GM19099 (cell line): ENCODE data around the gene CNOT4.

Source experiments
- POLR2A ChIP-seq: IDR thresholded peaks from 3 replicates; pipeline ENCODE4 v1.6.1; 2011; ENCODE audit warnings: low read depth; ENCODE audit not compliant: insufficient read length; ENCODE audit errors: extremely low read depth

The CNOT4 gene

DNA sequence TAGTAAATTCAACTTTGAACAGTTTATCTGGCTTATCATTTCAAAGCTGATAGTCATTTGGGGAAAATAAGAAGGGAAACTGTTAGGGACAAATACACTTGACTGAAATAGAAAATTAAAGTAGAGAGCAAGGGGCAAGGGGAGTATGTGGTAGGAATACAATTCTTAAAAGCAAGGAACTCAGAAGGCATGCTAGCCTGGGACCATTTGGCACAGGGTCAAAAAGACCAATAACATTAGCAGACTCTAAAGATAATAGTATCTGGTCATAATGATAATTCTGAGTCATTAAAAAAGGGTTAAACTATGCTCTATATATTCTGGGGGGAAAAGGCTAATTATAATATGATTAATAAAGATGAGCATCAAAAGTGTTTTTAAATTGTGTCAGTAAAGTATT, 112.2 kb downstream of the CNOT4 start:
- TF ChIP-seq POLR2A: no peak

DNA sequence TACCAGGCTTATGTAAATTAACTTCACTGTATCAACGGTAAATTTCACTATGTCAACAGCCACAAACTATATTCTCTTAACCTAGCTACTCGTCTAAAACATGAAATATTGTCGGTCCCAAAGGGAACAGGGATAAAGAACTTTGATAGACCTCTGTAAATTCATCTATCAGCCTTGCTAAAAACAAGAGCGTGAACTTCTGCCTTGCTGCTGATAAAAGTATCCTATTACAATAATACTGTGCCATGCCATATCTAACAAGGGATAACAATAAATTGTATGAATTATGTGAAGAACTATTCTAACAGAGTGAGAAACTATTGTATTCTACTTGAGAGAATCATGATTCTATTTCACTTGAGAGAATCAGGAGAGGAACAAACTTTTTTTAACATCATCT, 117.2 kb downstream of the CNOT4 start:
- TF ChIP-seq POLR2A: no peak

DNA sequence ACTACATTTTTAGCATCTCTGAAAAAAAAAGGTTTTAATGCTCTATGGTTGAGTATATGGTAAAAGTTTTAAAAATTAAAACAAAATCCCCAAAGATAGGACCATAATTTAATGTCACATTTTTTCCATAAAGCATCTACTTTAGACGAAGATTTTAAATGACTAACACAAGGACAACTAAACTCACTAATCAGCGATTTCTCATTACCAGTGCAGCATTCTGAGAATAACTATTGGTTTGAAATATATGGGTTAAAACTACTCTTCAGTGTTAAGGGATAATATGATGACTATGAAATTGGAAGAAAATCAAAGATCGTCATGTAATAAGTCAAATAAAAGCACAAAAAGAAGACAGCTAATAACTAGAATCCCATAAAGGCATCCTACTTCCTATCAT, 118.4 kb downstream of the CNOT4 start:
- TF ChIP-seq POLR2A: no peak

DNA sequence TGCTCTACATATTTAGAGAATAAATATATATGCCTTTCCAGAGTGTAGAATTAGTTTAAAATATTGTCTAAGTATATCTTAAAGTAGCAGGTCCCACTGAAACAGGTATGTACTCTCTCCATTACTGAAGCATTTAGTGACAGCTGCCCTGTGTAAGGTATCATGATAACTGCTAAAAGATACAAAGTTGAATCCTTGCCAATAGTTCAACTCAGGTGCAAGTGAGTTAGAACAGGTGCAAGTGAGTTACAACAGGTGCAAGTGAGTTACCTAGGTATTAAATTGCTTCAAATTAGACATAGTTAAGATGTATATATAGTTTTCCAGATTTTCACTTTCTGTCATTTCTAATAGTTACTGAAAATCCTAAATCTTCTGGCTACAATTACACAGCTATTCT, 119.1 kb downstream of the CNOT4 start:
- no peak for TF ChIP-seq POLR2A

GRCh38 chr7:135389971-135390370, 119.9 kb downstream of the CNOT4 start:
- no peak for TF ChIP-seq POLR2A

DNA sequence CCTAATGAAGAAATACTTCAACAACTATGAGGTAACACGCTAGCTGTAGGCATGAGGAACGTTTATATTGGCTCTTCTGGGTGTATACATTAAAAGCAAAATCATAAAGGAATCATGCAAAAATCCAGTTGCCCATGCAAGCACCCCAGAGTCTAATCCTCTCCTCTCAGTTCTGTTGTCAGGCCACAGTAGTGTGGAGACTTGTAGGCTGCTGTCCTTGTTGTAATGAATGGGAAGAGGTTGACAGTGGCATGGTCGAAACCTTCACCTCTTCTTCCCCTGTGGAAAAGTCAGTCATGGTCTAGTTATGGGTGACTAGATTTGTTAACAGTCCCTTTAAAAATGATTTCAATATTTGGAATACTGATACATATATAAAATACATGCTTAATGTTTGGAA, 121.3 kb downstream of the CNOT4 start:
- TF ChIP-seq POLR2A: no peak

DNA sequence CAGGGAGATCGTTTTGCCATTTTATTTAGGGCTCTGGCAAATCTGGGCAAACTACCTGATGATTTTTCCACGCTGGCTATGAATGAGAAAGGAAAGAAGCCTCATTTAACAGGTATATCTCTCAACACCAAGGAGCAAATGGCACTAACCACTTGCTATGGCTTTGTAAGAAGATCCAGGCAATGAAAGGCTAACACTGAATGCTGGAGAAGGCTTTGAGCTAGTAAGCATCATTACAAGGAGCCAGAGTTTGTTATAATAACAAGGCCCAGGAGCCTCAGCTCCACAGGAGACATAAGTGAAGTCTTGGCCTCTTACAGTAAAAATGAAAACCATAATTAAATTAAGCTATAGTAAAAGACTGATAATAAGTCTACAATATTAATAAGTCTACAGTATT, 123.1 kb downstream of the CNOT4 start:
- no peak for TF ChIP-seq POLR2A

GRCh38 chr7:135386181-135386580, 123.7 kb downstream of the CNOT4 start:
- no peak for TF ChIP-seq POLR2A

DNA sequence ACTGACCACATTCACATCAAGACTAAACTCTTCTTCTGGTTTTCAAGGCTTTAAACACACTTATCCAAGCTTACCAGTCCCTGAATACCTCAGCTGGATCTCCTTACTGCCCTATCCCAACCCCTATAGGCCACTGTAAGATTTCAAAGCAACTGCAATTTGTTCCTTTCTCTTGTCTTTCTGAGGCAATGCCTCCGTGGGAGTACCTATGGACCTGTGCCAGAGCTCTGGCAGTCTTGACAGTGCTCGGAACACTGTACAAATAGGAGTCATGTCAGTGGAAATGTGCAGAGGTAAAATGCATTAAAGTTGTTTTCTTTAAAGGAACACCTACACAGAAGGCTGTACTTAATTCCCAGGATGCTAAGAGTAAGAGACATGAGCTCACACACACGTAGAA, 124.7 kb downstream of the CNOT4 start:
- TF ChIP-seq POLR2A: no peak

GRCh38 chr7:135383525-135384175, 126.3 kb downstream of the CNOT4 start:
- TF ChIP-seq POLR2A: no peak

DNA sequence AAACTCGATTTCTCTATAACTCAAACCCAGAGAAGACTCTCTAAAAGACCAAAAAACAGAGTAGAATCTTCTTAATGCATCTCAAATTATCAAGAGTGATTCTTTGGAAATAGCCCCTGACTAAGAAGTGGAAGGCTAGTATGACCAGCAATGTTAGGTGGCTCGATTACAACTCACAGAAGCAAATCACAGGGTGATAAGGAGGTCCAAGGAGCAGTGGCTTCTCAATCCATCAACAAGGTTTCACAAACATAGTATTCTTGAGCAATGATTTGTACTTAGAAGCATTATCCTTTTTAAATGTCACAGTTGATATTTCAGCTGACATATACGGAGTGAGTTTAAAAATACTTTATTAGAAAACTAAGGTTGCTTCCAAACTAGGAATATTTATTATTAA, 127.7 kb downstream of the CNOT4 start:
- no peak for TF ChIP-seq POLR2A

- TF ChIP-seq POLR2A: no peak
These were observed 128.5 kb downstream of the CNOT4 start for GRCh38 chr7:135381369-135381768.

DNA sequence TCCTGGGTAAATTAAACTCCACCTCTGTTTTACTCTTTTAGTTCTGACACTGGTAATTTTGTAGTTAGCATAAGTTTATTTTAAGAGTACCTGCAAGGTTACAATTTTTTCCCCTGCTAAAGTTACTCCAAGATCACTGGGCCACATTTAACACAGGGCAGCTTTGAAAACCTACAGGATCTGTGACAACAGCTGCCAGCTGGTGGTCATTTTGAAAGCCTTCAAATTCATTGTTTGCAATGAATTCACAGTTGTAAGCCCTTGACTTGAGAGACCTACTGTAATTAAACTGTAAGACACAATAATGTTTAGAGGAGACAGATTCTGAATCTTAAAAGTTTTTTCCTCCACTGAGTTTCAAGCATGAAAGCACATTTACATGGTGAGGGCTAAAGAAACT, 129.6 kb downstream of the CNOT4 start:
- TF ChIP-seq POLR2A: no peak

DNA sequence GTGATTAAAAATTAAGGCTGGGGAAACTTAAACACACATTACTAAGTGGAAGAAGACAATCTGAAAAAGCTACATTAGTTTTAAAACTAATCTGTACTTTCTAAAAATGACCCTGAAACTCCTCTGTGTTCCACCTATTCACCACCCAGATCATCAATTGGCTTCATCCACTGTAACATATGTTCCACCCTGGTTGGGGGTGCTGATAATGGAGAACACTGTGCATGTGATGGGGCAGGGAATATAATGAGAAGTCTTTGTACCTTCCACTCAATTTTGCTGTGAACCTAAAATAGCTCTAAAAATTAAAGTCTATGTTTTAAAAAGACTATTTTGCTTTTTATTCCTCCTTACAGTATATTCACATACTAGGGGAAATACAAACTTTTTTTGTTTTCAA, 132.7 kb downstream of the CNOT4 start:
- TF ChIP-seq POLR2A: no peak

- TF ChIP-seq POLR2A: no peak
These were observed 133.8 kb downstream of the CNOT4 start for GRCh38 chr7:135375908-135376699.

DNA sequence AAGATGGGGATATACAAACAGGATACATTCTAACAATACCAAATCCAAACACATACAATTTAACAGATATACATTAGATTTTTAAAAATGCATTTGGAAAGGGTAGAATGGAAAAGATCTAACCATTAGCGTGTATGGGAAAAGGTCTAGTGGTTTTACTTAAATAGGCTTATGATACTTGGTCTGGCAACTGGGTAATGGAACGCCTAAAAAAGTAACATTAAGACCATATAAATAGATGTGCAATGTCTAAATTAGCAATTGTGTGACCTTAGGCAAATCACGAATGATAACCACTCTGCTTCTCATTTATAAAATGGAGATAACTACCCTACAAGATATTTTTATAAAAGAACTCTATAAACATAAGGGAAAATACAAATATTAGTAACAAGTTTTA, 135.2 kb downstream of the CNOT4 start:
- no peak for TF ChIP-seq POLR2A

GRCh38 chr7:135372222-135372621, 137.7 kb downstream of the CNOT4 start:
- no peak for TF ChIP-seq POLR2A

DNA sequence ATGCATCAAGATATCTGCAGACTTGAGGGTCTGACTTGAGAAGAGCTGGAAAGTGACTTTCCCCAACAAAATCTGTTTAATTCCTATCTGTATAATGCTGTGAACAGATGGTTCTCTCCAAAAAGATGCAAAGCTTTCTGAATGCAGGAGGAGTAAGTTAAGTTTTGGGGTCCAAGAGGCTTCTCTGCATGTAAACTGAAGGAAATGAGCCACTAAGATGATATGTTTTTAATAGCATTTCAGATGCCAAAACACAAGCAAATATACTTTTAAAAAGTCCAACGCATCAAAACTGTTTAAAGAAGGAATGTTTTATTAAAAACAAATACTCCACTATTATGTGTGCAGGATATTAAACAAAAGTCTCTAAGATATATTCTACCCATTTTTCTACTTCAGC, 139.2 kb downstream of the CNOT4 start:
- no peak for TF ChIP-seq POLR2A

GRCh38 chr7:135369405-135369804, 140.5 kb downstream of the CNOT4 start:
- TF ChIP-seq POLR2A: no peak
